ENCODE results near the gene DPY19L1. TPM values are rescaled to one million over a fixed set of nuclear protein-coding genes. Genes with fewer than 3 reads are reported as not detected.
"Not testable (repeated sequence)": the region's sequence is repeated elsewhere in the genome, so short reads cannot be mapped to it uniquely, and the experiment has no call there.

The DPY19L1 gene
- total and polyA plus RNA-seq, 7 donors: 2.3 to 8.6 (median 3.6) TPM

GRCh38 chr7:34958021-34958420, 79.3 kb downstream of the DPY19L1 start:
- DNase-seq (no peak), ATAC-seq (no peak)
- Histone ChIP-seq H3K27me3 (ENCODE audit: insufficient read depth in 3 of 3, low read length in 2 of 3) (no peaks in the 10 kb centered on the region), H3K4me1 (no peaks in the 10 kb centered on the region), H3K4me3 (no peak overlapping the region), H3K36me3 (ENCODE audit: insufficient read depth in 1 of 2, low read depth in 1 of 2) (no peaks in the 10 kb centered on the region), H3K27ac (no peak overlapping the region), H3K9me3 (no peaks in the 10 kb centered on the region)
- TF ChIP-seq CTCF (IDR thresholded peaks at IDR 0.05): no peak
- intact Hi-C loops (cut with DNase I): no loop called here
- 98% methylated on average over 1 of the region's 1 CpG for WGBS, 3 donors

- ATAC-seq (no peak), DNase-seq (no peak)
- WGBS, 3 donors: 90 to 96% (median 94%) methylated on average over 3 of the region's 3 CpGs
- H3K27me3 ChIP-seq (ENCODE audit: insufficient read depth in 3 of 3, low read length in 2 of 3): no peaks in the 10 kb centered on the region
- H3K27ac ChIP-seq: no peak overlapping the region
- TF ChIP-seq CTCF (IDR thresholded peaks at IDR 0.05): no peak
- H3K36me3 ChIP-seq (ENCODE audit: insufficient read depth in 1 of 2, low read depth in 1 of 2): no peaks in the 10 kb centered on the region
- intact Hi-C loops (cut with DNase I): no loop called here
- no peaks in the 10 kb centered on the region for H3K9me3 ChIP-seq
- H3K4me3 ChIP-seq: no peak overlapping the region
- no peaks in the 10 kb centered on the region for H3K4me1 ChIP-seq
These were observed 84.5 kb downstream of the DPY19L1 start for GRCh38 chr7:34952822-34953221.

- H3K27me3 ChIP-seq (ENCODE audit: insufficient read depth in 3 of 3, low read length in 2 of 3): no peaks in the 10 kb centered on the region
- H3K9me3 ChIP-seq: no peaks in the 10 kb centered on the region
- no peak for TF ChIP-seq CTCF (IDR thresholded peaks at IDR 0.05)
- no peak overlapping the region for H3K27ac ChIP-seq
- H3K36me3 ChIP-seq (ENCODE audit: insufficient read depth in 1 of 2, low read depth in 1 of 2): no peaks in the 10 kb centered on the region
- no peak overlapping the region for H3K4me3 ChIP-seq
- H3K4me1 ChIP-seq: no peaks in the 10 kb centered on the region
- ATAC-seq: no peak
- no peak for DNase-seq
- intact Hi-C loops (cut with DNase I): no loop called here
These were observed 87.9 kb downstream of the DPY19L1 start for GRCh38 chr7:34949361-34949760.

- DNase-seq; ATAC-seq; intact Hi-C loops (cut with DNase I); H3K27ac ChIP-seq; H3K36me3 ChIP-seq (ENCODE audit: insufficient read depth in 1 of 2, low read depth in 1 of 2); H3K9me3 ChIP-seq; H3K4me3 ChIP-seq; H3K27me3 ChIP-seq (ENCODE audit: insufficient read depth in 3 of 3, low read length in 2 of 3); H3K4me1 ChIP-seq: not testable (repeated sequence)
- 52 to 70% (median 56%) methylated on average over 2 of the region's 2 CpGs for WGBS, 3 donors
These were observed 89.9 kb downstream of the DPY19L1 start for GRCh38 chr7:34947427-34947826.

- no peaks in the 10 kb centered on the region for H3K36me3 ChIP-seq (ENCODE audit: insufficient read depth in 1 of 2, low read depth in 1 of 2)
- intact Hi-C loops (cut with DNase I): no loop called here
- no peaks in the 10 kb centered on the region for H3K9me3 ChIP-seq
- H3K27ac ChIP-seq: no peak overlapping the region
- H3K4me1 ChIP-seq: no peaks in the 10 kb centered on the region
- no peak for TF ChIP-seq CTCF (IDR thresholded peaks at IDR 0.05)
- H3K4me3 ChIP-seq: no peak overlapping the region
- 79 to 81% (median 80%) methylated on average over 4 of the region's 4 CpGs for WGBS, 3 donors
- DNase-seq (no peak), ATAC-seq (no peak)
- H3K27me3 ChIP-seq (ENCODE audit: insufficient read depth in 3 of 3, low read length in 2 of 3): no peaks in the 10 kb centered on the region
These were observed 90.8 kb downstream of the DPY19L1 start for GRCh38 chr7:34946486-34946885.

GRCh38 chr7:34945894-34946477, 91.3 kb downstream of the DPY19L1 start:
- 36 to 59% (median 39%) methylated on average over 7 of the region's 7 CpGs for WGBS, 3 donors
- H3K4me3 ChIP-seq; H3K27ac ChIP-seq; intact Hi-C loops (cut with DNase I); DNase-seq; H3K9me3 ChIP-seq; H3K4me1 ChIP-seq; ATAC-seq; H3K36me3 ChIP-seq (ENCODE audit: insufficient read depth in 1 of 2, low read depth in 1 of 2); H3K27me3 ChIP-seq (ENCODE audit: insufficient read depth in 3 of 3, low read length in 2 of 3): not testable (repeated sequence)
